Keratinocyte (primary cell): Measurements from ENCODE around the gene RPUSD4. TPM values are rescaled to one million over a fixed set of nuclear protein-coding genes. Genes with fewer than 3 reads are reported as not detected.

ENCODE experiments used
- DNase-seq: peaks from one replicate; pipeline ENCODE4 v3.0.0-alpha.2; 2011; ENCODE audit warnings: low read depth, missing footprints, low spot score
- FAIRE-seq: peaks from 2 replicates; lab custom pipeline; 2011; peaks lifted over from hg19 to GRCh38; lab: Jason Lieb, UNC
- H2AFZ ChIP-seq: 2 replicates; pipeline ENCODE4 v1.6.0; 2012; ENCODE audit warnings: low read length, control low read depth, inconsistent platforms; ENCODE audit not compliant: control insufficient read depth
- H3K27ac ChIP-seq: 2 replicates; pipeline ENCODE4 v1.5.1; 2011; ENCODE audit warnings: low read length; ENCODE audit not compliant: control insufficient read depth, insufficient read depth
- H3K27me3 ChIP-seq: 3 replicates; pipeline ENCODE4 v1.6.0; 2011; ENCODE audit warnings: low read length; ENCODE audit not compliant: control insufficient read depth, insufficient read depth; ENCODE audit errors: extremely low read depth
- H3K36me3 ChIP-seq, 2 experiments: 2 replicates in 1 of 2; 3 replicates in 1 of 2; pipeline ENCODE4 v1.5.1; 2011; ENCODE audit warnings: low read length in 2 of 2, mild to moderate bottlenecking in 1 of 2; ENCODE audit not compliant: control insufficient read depth in 2 of 2, insufficient read depth in 2 of 2; ENCODE audit errors: extremely low read depth in 1 of 2
- H3K4me1 ChIP-seq: 3 replicates; pipeline ENCODE4 v1.5.1; 2011; ENCODE audit warnings: low read length; ENCODE audit not compliant: control insufficient read depth, insufficient read depth; ENCODE audit errors: extremely low read depth
- H3K4me2 ChIP-seq: 3 replicates; pipeline ENCODE4 v1.6.0; 2011; ENCODE audit warnings: low read depth, low read length; ENCODE audit not compliant: control insufficient read depth, insufficient read depth; ENCODE audit errors: extremely low read depth
- H3K4me3 ChIP-seq, 3 experiments: fragments of 200-600 bp in 1 of 3; sonication (generic) in 1 of 3; 2 replicates in 2 of 3; 3 replicates in 1 of 3; pipeline ENCODE4 v1.5.1; 2011 to 2016; ENCODE audit warnings: low read length in 3 of 3, mild to moderate bottlenecking in 3 of 3, control low read depth in 2 of 3, inconsistent platforms in 1 of 3, low read depth in 1 of 3, mixed read lengths in 1 of 3, mixed run types in 1 of 3, moderate library complexity in 1 of 3; ENCODE audit not compliant: control insufficient read depth in 2 of 3, insufficient read depth in 2 of 3; ENCODE audit errors: extremely low read depth in 1 of 3
- H3K79me2 ChIP-seq: 2 replicates; pipeline ENCODE4 v1.6.0; 2012; ENCODE audit warnings: low read length; ENCODE audit not compliant: control insufficient read depth, insufficient read depth
- H3K9ac ChIP-seq: 3 replicates; pipeline ENCODE4 v1.6.0; 2011; ENCODE audit warnings: low read length; ENCODE audit not compliant: control insufficient read depth, insufficient read depth; ENCODE audit errors: extremely low read depth
- H3K9me1 ChIP-seq: 3 replicates; pipeline ENCODE4 v1.6.0; 2011; ENCODE audit warnings: low read length; ENCODE audit not compliant: control insufficient read depth, insufficient read depth; ENCODE audit errors: extremely low read depth
- H3K9me3 ChIP-seq: 2 replicates; pipeline ENCODE4 v1.5.1; 2012; ENCODE audit warnings: low read depth, low read length; ENCODE audit not compliant: control insufficient read depth
- H4K20me1 ChIP-seq: 3 replicates; pipeline ENCODE4 v1.6.0; 2011; ENCODE audit warnings: low read length; ENCODE audit not compliant: control insufficient read depth, insufficient read depth; ENCODE audit errors: extremely low read depth
- CTCF ChIP-seq, 3 experiments: IDR thresholded peaks in 1 of 3; conservative IDR thresholded peaks in 1 of 3; optimal IDR thresholded peaks in 1 of 3; 2 replicates in 2 of 3; 3 replicates in 1 of 3; pipeline versions ENCODE3 to v1.5.1; 2011; ENCODE audit warnings: low read length in 3 of 3, mild to moderate bottlenecking in 3 of 3, moderate library complexity in 2 of 3, control low read depth in 1 of 3, inconsistent platforms in 1 of 3; ENCODE audit not compliant: insufficient read depth in 2 of 3; ENCODE audit errors: extremely low read depth in 1 of 3
- EZH2 ChIP-seq: IDR thresholded peaks from one replicate; pipeline ENCODE4 v1.6.1; 2012; ENCODE audit warnings: inconsistent platforms, mild to moderate bottlenecking, low read length, moderate library complexity
- dilution Hi-C: fragments of 300-500 bp; cut with MboI; formaldehyde crosslinking; loops from one replicate; pipeline ENCODE4 v1.7.0; 2020; ENCODE audit warnings: low sequenced_read_pairs; ENCODE audit not compliant: extremely low pct_ligation_motif_present
- polyA plus RNA-seq, 5 experiments: library from polyadenylated mRNA; depleted of rRNA in 3 of 5; stranded (reverse) in 3 of 5; stranded (forward) in 1 of 5; unstranded in 1 of 5; fragments of >200 nt; gene quantifications; 1 replicate in 1 of 5; 2 replicates in 3 of 5; 3 replicates in 1 of 5; pipeline versions ENCODE4 v1.2.1 to v1.2.3, GENCODE V29; 2011 to 2012; ENCODE audit warnings: missing spikeins in 2 of 5, low read depth in 1 of 5, low replicate concordance in 1 of 5

RPUSD4 gene
- polyA plus RNA-seq, 1 donor (not counting 4 experiments of a cell fraction or from before 2014, with no cell fraction given): 23.8 TPM

GRCh38 chr11:126194121-126194543 is 17.3 kb downstream of the RPUSD4 start:
- Histone ChIP-seq H3K79me2 (no peaks in the 10 kb centered on the region), H3K9ac (no peak overlapping the region), H4K20me1 (no peaks in the 10 kb centered on the region), H3K9me3 (no peaks in the 10 kb centered on the region), H3K4me2 (no peak overlapping the region), H3K27ac (no peak overlapping the region), H3K4me3 (no peak overlapping the region), H3K4me1 (peaks cover 9% of the 10 kb centered on the region), H3K36me3 (peaks cover 22% of the 10 kb centered on the region in 2 experiments), H3K27me3 (no peaks in the 10 kb centered on the region), H2AFZ (no peak overlapping the region), H3K9me1 (no peaks in the 10 kb centered on the region)
- no peak for TF ChIP-seq EZH2
- peak; percentile 25 to 56 (median 55) for TF ChIP-seq CTCF (optimal IDR thresholded peaks at IDR 0.05 in 1 of 3, IDR thresholded peaks at IDR 0.05 in 1 of 3, conservative IDR thresholded peaks at IDR 0.05 in 1 of 3; ENCODE audit: extremely low read depth in 1 of 3, insufficient read depth in 2 of 3, low read length in 3 of 3)
- DNase-seq (no peak), FAIRE-seq (peak; percentile 46)
- dilution Hi-C loops: no loop called here

- H3K27ac ChIP-seq: no peak overlapping the region
- H3K9me1 ChIP-seq: no peaks in the 10 kb centered on the region
- peaks cover 9% of the 10 kb centered on the region for H3K4me1 ChIP-seq
- H4K20me1 ChIP-seq: no peaks in the 10 kb centered on the region
- H3K36me3 ChIP-seq: peaks cover 20% of the 10 kb centered on the region in 2 experiments
- no peaks in the 10 kb centered on the region for H3K27me3 ChIP-seq
- no peak overlapping the region for H3K4me2 ChIP-seq
- no peaks in the 10 kb centered on the region for H3K9me3 ChIP-seq
- no peaks in the 10 kb centered on the region for H3K79me2 ChIP-seq
- dilution Hi-C loops: no loop called here
- no peak overlapping the region for H2AFZ ChIP-seq
- no peak for TF ChIP-seq EZH2
- TF ChIP-seq CTCF (optimal IDR thresholded peaks at IDR 0.05 in 1 of 3, IDR thresholded peaks at IDR 0.05 in 1 of 3, conservative IDR thresholded peaks at IDR 0.05 in 1 of 3; ENCODE audit: extremely low read depth in 1 of 3, insufficient read depth in 2 of 3, low read length in 3 of 3): no peak
- DNase-seq: no peak
- H3K9ac ChIP-seq: no peak overlapping the region
- no peak overlapping the region for H3K4me3 ChIP-seq
- no peak for FAIRE-seq
Observed at GRCh38 chr11:126193038-126193478, 18.4 kb downstream of the RPUSD4 start.
